K562 (cell line): Measurements from ENCODE around the gene BANP. TPM values are rescaled to one million over a fixed set of nuclear protein-coding genes. Genes with fewer than 3 reads are reported as not detected.
A peak's percentile ranks its signal among the peaks of the same experiment; 100 is the strongest.

Source experiments
- ATAC-seq: fragments of 200-7000 bp; cut with Tn5 transposase; 3 replicates; pipeline ENCODE4 v1.9.1; 2020; ENCODE audit warnings: moderate library complexity
- BruUV-seq: library from RNA; stranded (reverse); fragments of 400-500 nt; replicated peaks from 2 replicates; lab custom pipeline; 2021; lab: Mats Ljungman, UMichigan
- CTCF ChIA-PET: fragments of 300-600 bp; formaldehyde crosslinking; extraction: SDS; loops from one replicate; lab custom pipeline; 2021; ENCODE audit warnings: low intra/inter-chr PET ratio; lab: Yijun Ruan, JAX
- POLR2A ChIA-PET: fragments of 300-600, 350-650 bp; sonication (Branson Sonifier 250); formaldehyde crosslinking; extraction: SDS; loops from one replicate; lab custom pipeline; 2021; ENCODE audit warnings: antibody characterized with exemption, inconsistent platforms; lab: Yijun Ruan, JAX
- DNase-seq, 4 experiments: peaks; one replicate each; pipeline versions ENCODE4 v3.0.0 to v3.0.0-alpha.2; 2011 to 2018; ENCODE audit warnings: low spot score in 3 of 4, mixed read lengths in 3 of 4; ENCODE audit errors: extremely low read depth in 1 of 4
- FAIRE-seq: peaks from 2 replicates; lab custom pipeline; 2011; peaks lifted over from hg19 to GRCh38; lab: Jason Lieb, UNC
- H2AFZ ChIP-seq: 2 replicates; pipeline ENCODE4 v1.6.0; 2011; ENCODE audit warnings: low read depth, low read length, control low read depth, inconsistent platforms
- H3K27ac ChIP-seq: fragments of 200-600 bp; 3 replicates; pipeline ENCODE4 v1.8.0; 2011; ENCODE audit warnings: low read depth, mild to moderate bottlenecking, control low read depth, inconsistent platforms, low read length, moderate library complexity, mixed read lengths; ENCODE audit errors: extremely low read depth
- H3K27me3 ChIP-seq, 2 experiments: fragments of 300-600 bp in 1 of 2; 2 replicates in 1 of 2; 3 replicates in 1 of 2; pipeline versions ENCODE4 v1.6.0 to v1.8.0; 2011; ENCODE audit warnings: inconsistent platforms in 2 of 2, low read length in 2 of 2, mild to moderate bottlenecking in 1 of 2, mixed read lengths in 1 of 2, moderate library complexity in 1 of 2; ENCODE audit not compliant: control insufficient read depth in 2 of 2, insufficient read depth in 2 of 2
- H3K36me3 ChIP-seq: fragments of 300-600 bp; 3 replicates; pipeline ENCODE4 v1.8.0; 2011; ENCODE audit warnings: mild to moderate bottlenecking, low read length, inconsistent platforms; ENCODE audit not compliant: control insufficient read depth, insufficient read depth
- H3K4me1 ChIP-seq, 2 experiments: fragments of 200-600 bp in 1 of 2; replicated peaks in 1 of 2; 2 replicates in 1 of 2; 3 replicates in 1 of 2; pipeline versions ENCODE4 v1.5.1 to v1.8.0; 2011; ENCODE audit warnings: inconsistent platforms in 2 of 2, low read length in 2 of 2, mild to moderate bottlenecking in 1 of 2, mixed read lengths in 1 of 2, moderate library complexity in 1 of 2; ENCODE audit not compliant: control insufficient read depth in 2 of 2, insufficient read depth in 2 of 2
- H3K4me2 ChIP-seq: 2 replicates; pipeline ENCODE4 v1.6.1; 2011; ENCODE audit warnings: low read length, control low read depth, inconsistent platforms, mixed read lengths; ENCODE audit not compliant: insufficient read depth
- H3K4me3 ChIP-seq: fragments of 200-600 bp; sonication (generic), shearing (Covaris generic); 2 replicates; pipeline ENCODE4 v1.5.1; 2016; ENCODE audit warnings: control low read depth, inconsistent platforms
- H3K79me2 ChIP-seq: fragments of 200-600 bp; 3 replicates; pipeline ENCODE4 v1.8.0; 2011; ENCODE audit warnings: low read length, inconsistent platforms; ENCODE audit not compliant: control insufficient read depth, insufficient read depth
- H3K9ac ChIP-seq, 2 experiments: 2 replicates each; pipeline versions ENCODE4 v1.6.0 to v1.6.1; 2011; ENCODE audit warnings: low read depth in 2 of 2, low read length in 2 of 2, control low read depth in 1 of 2, inconsistent platforms in 1 of 2, mild to moderate bottlenecking in 1 of 2, mixed read lengths in 1 of 2; ENCODE audit not compliant: insufficient read depth in 1 of 2
- H3K9me1 ChIP-seq: one replicate; pipeline ENCODE4 v1.6.0; 2011; ENCODE audit warnings: inconsistent platforms, mild to moderate bottlenecking, low read length, moderate library complexity; ENCODE audit not compliant: control insufficient read depth, insufficient read depth
- H3K9me3 ChIP-seq: replicated peaks from 2 replicates; pipeline ENCODE4 v1.5.1; 2011; ENCODE audit warnings: low read depth, low read length, inconsistent platforms; ENCODE audit not compliant: control insufficient read depth, insufficient read depth
- H4K20me1 ChIP-seq: replicated peaks from 2 replicates; pipeline ENCODE4 v1.6.1; 2011; ENCODE audit warnings: low read length, inconsistent platforms, mixed read lengths; ENCODE audit not compliant: control insufficient read depth, insufficient read depth
- CREM ChIP-seq: IDR thresholded peaks from 2 replicates; pipeline ENCODE4 v1.6.1; 2014; ENCODE audit warnings: antibody characterized with exemption, low read depth
- FOXA1 ChIP-seq: fragments of 450-650 bp; IDR thresholded peaks from 2 replicates; pipeline ENCODE4 v1.6.1; 2016; ENCODE audit warnings: mild to moderate bottlenecking, borderline replicate concordance
- KHSRP ChIP-seq: fragments of 450-650 bp; IDR thresholded peaks from 2 replicates; pipeline ENCODE4 v1.6.1; 2017
- MAZ ChIP-seq, 2 experiments: fragments of 450-650 bp in 1 of 2; sonication (generic) in 1 of 2; formaldehyde crosslinking; IDR thresholded peaks in 1 of 2; conservative IDR thresholded peaks in 1 of 2; 2 replicates each; pipeline versions ENCODE4 v1.4.0 to v1.5.0; 2020; ENCODE audit warnings: mild to moderate bottlenecking in 1 of 2, missing genetic modification reagents in 1 of 2
- MBD1 ChIP-seq: fragments of 250-450 bp; sonication (Bioruptor Pico); IDR thresholded peaks from 2 replicates; pipeline ENCODE4 v1.8.0; 2022; ENCODE audit warnings: inconsistent platforms
- SMAD2 ChIP-seq: fragments of 150-350 bp; IDR thresholded peaks from 2 replicates; pipeline ENCODE4 v1.6.1; 2014; ENCODE audit warnings: low read depth, mild to moderate bottlenecking, low read length
- ZSCAN29 ChIP-seq: fragments of 450-650 bp; IDR thresholded peaks from 2 replicates; pipeline ENCODE4 v1.6.1; 2017
- WGBS: fragments of 100-300 bp; shearing (Covaris generic); methylation state at CpG from one replicate; pipeline ENCODE4 v1.1.6; 2016; ENCODE audit warnings: low coverage, mixed read lengths; ENCODE audit not compliant: insufficient coverage; ENCODE audit errors: missing lambda C conversion rate; 5-methylcytosine and 5-hydroxymethylcytosine counted together
- in situ Hi-C: fragments of 300-500 bp; cut with MboI; formaldehyde crosslinking; loops from 4 replicates; pipeline ENCODE4 v1.15.0; 2018; ENCODE audit warnings: inconsistent platforms, mixed read lengths
- intact Hi-C: fragments of 100-400 bp; cut with micrococcal nuclease; formaldehyde crosslinking; loops from 2 replicates; pipeline ENCODE4 v1.14.2; 2022
- polyA plus RNA-seq, 8 experiments: library from polyadenylated mRNA; depleted of rRNA in 4 of 8; stranded (reverse) in 5 of 8; unstranded in 3 of 8; fragments of >200 nt; fragmentation: Nextera tagmentation in 2 of 8; fragmentation: Illumina TruSeq in 1 of 8; extraction: Ambion mirVana in 2 of 8; extraction: Trizol in 1 of 8; gene quantifications; 2 replicates each; pipeline versions ENCODE4 v1.2.1 to v1.2.3, GENCODE V29; 2011 to 2014; ENCODE audit warnings: inconsistent platforms in 1 of 8, missing spikeins in 1 of 8
- total RNA-seq, 7 experiments: library from RNA; depleted of rRNA in 6 of 7; stranded (reverse); fragments of >200 nt in 6 of 7; fragmentation: Illumina TruSeq in 2 of 7; extraction: Trizol in 2 of 7; gene quantifications; 2 replicates each; pipeline versions ENCODE4 v1.2.1 to v1.2.3, GENCODE V29; 2011 to 2021; ENCODE audit warnings: low replicate concordance in 1 of 7

BANP gene
- total and polyA plus RNA-seq, 9 of the 15 experiments (the other 6 are each of a cell fraction or from before 2014, with no cell fraction given): 4.6 to 22.1 (median 15.6) TPM

DNA sequence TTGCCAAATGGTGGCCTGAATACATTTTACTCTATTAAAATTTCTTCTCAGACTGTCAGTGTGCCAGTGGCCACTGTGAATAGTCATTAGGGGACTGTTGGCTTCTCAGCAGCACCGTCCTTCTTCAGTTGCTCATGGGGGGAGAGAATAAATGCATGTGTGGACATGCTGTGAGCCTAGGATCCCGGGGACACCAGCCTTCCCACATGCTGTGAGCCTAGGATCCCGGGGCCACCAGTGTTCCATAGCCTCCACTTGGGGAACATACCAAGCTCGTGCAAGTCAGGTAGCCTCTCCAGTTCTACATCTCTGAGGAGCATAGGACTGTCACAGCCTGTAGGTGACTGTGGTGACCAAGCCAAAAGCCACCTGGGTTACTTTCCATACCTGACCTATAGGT, 51.5 kb downstream of the BANP start:
- FAIRE-seq: no peak
- no peak overlapping the region for H3K4me3 ChIP-seq
- no peak overlapping the region for H2AFZ ChIP-seq
- peak overlapping the region in 1 of 2 experiments; percentile 10; a peak in 1 of 4 replicates for H3K9ac ChIP-seq
- no peak for ATAC-seq
- POLR2A ChIA-PET: no interaction called here
- intact Hi-C loops (no loop called here), in situ Hi-C loops (no loop called here)
- no peak for TF ChIP-seq SMAD2
- TF ChIP-seq KHSRP: no peak
- no peak for TF ChIP-seq ZSCAN29
- TF ChIP-seq FOXA1: no peak
- TF ChIP-seq MAZ (CRISPR knock-in tag; conservative IDR thresholded peaks at IDR 0.05 in 1 of 2, IDR thresholded peaks at IDR 0.05 in 1 of 2): no peak
- no peak for TF ChIP-seq CREM
- no peak for TF ChIP-seq MBD1 (CRISPR knock-in tag)
- no peak overlapping the region for H3K27ac ChIP-seq
- DNase-seq: no peak
- BruUV-seq: no TSS peak
- H3K79me2 ChIP-seq: no peaks in the 10 kb centered on the region
- H3K9me1 ChIP-seq: no peaks in the 10 kb centered on the region
- 74% methylated on average over 4 of the region's 4 CpGs for WGBS
- no peaks in the 10 kb centered on the region for H3K9me3 ChIP-seq
- peaks cover 17% of the 10 kb centered on the region; the same call in 2 of the 3 replicates for H3K36me3 ChIP-seq
- CTCF ChIA-PET: interaction anchor here (0.7 kb wide), 1 partner anchor 810 kb away, joined by 3 read pairs; no protein-coding TSS in a partner anchor
- 0 out of 2 replicates have a peak, but pooled peaks cover 3% of the 10 kb centered on the region for H4K20me1 ChIP-seq
- no peak overlapping the region for H3K4me2 ChIP-seq
- no peaks in the 10 kb centered on the region for H3K27me3 ChIP-seq
- H3K4me1 ChIP-seq: peaks cover 0 to 12% of the 10 kb centered on the region in 2 experiments; a peak in 2 of 5 replicates
